ENCODE data around the gene CYP27B1.
"Not testable (repeated sequence)": the region's sequence is repeated elsewhere in the genome, so short reads cannot be mapped to it uniquely, and the experiment has no call there.

The CYP27B1 gene

DNA sequence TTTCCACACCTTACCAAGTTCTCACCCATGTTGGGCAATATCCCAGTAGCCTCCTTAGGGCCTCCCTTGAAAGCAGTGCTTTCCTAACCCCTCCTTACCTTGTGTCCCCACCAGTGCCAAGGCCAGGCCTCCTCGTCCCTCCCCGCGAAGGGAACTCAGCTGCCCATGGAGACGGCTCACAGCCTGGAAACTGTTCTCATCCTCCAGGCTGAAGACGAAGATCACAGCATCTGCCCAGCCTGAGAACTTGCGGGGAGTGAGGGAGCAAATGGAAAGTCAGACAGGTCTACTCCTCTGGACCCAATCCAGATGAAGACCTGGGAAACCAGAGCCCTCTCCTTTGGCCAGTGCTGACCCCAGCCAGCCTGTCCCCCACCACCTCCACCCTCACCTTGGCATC, 33.0 kb downstream of the CYP27B1 start:
- no peak for DNase-seq

DNA sequence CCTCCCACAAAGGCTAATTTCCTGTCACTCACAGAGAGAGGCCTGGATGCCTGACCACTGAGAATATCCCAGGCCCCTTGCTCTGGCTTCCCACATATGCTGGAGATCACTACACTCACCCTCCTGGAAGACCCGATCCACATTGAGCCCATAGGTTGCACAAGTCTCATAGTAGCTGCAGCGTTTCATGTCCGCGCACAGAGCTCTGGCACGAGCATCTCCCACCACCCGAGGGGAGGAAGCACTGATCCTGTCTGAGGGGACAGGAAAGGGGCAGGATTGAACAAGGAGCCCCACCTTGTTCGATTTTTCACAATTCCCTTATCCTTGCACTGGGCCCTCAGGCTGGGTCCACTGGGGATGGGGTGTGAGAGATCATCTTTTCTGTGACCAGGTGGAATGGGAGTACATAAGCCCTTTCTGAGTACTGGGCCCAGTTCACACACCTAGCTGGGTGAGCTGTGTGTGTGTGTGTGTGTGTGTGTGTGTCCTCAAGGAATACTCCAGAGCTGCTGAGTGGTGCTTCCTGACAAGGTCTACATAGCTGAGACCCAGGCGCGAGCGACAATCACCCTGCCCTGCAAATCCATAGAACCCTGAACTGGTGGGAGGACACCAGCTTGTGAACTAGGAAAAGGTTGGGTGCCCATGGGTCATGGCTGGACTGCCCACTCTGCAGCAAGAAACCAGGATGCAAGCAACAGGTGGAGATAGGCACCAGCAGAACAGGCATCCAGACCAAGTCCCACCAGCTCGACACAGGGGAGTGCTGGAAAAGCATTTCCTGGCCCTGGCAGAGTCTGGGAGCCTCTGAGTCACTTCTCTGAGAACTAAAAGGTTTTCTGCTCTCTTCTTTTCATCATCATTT, 33.9 kb downstream of the CYP27B1 start:
- DNase-seq: no peak

DNA sequence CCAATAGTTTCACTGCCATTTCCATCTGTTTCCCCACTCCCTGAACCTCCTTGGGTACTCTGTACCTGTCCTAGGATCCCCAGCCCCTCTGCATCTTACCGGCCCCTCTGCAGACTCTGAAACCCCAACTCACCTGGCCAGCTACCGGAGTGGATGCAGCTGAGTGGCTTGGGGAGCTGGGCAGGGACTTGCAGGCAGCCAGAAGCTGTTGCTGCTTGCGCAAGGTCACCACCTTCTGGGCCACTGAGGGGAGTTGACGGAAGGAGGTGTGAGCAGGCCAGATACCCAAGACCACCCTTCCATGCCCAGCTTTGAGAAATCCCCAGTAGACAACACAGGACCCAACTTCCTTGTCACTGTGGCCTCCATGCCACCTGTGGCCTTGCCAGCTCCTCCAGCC, 34.6 kb downstream of the CYP27B1 start:
- DNase-seq: no peak

DNA sequence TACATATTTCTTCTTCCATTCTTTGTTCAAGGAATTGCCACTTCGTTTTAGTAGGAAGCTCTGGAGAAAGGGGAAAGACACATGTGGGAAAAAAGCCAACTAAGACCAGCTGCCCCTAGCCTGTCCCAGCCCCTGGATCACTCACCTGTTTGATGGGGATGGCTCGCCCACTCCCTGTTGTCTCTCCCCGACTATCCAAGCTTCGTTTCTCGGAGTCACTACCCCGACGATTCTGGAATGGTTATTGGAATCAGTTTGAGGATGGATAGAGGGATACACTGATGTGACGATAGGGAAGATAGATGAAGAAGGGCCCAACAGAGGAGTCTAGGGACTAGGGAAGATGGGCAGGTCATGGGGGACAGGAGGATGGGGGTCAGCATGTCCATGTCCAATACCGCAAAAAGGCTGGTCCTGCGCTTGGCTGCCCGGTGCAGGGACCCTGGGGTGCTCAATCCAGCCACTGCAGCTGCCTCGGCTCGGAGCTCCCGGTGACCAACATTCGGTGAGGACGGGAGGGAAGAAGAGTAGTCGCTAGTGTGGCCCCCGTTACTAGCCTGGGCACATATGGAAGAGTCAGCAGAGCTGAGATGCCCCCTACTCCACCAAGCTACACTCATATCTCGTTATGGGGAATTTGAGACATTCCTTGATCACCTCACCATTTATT, 35.3 kb downstream of the CYP27B1 start:
- DNase-seq: no peak

DNA sequence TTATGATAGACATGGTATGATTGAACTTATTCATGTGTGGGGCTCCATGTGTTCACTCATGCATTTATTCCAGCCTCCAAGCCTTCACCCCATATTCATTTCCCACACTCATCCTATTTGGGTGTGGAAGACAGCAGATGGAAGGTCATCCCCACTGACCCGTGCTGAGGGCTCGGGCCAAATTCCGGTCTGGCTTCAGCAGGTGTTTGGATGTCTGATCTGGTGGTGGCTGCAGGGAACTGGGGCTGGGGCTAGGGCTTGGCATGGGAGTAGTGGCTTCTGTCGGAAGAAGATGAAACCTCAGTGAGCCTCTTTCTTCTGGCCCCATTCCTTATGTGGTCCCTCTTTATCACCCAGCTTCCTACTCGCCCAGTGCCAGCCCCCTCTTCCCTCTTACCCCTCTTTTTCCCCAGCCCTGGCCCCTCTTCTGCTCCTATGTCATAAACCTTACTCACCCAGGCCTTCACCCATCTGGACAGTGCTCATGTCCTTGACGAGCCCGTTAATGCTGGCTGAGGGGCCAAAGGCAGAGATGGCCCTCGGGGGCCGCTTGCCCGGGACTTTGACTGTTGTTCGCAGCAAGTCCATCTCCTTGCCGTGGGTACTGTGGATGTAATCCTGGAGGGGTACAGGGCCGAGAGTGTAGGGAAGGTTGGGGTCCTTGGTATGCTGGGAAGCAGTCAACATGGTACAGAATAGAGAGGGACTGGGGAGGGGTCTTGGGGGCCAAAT, 36.4 kb downstream of the CYP27B1 start:
- DNase-seq: no peak

DNA sequence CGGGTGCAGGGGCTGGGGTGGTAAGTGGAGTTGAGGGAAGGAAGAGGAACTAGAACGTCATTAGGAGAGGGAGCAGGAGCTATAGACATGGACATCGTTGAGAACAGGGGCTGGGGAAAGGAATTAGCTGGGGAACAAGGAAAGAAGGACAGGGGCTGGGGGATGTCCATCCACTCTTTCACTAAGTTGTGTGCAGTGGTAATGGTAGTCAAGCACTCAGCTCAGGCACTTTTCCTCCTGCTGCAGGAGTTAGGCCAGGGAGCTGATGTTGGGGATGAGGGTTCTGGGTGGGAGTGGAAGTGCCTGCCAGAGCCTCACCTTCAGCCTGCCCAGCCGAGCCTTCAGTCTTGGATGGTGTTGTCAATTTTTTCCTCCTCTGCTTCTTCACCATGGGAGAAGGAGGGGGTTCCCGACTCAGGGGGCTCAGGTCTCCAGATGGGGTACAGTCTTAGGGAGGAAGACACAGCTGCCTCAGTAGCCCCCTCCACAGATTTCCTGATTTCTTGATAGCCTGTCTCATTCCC, 37.5 kb downstream of the CYP27B1 start:
- DNase-seq: no peak

DNA sequence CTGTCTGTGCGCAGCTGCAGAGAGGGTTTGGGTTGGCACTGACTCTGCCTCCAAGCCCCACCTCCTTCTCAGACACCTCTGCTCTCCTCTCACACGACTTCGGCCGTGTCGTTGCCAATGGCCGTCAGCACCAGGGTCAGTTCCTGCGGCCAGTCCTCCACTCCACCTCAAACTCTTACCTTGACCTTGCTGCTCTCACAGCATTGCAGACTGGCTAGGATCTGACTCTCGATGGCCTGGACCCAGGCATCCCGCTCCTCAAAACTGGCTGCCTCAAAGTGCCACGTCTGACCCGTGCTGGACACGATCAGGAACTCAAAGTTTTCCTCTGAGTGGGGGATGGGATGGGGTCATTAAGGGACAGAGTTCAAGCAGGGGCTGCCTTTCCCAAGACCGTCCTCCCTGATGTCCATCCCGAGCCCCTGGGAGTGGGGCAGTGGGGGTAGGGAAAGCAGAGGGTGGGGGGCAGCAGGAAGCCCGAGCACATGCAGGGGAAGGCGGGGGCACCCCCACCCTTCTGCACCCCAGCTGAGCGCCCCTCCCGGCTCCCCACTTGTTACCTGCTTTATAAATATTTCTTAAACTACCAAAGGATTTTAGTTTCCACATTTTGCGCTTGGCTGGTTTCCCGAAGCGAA, 39.0 kb downstream of the CYP27B1 start:
- DNase-seq: no peak

DNA sequence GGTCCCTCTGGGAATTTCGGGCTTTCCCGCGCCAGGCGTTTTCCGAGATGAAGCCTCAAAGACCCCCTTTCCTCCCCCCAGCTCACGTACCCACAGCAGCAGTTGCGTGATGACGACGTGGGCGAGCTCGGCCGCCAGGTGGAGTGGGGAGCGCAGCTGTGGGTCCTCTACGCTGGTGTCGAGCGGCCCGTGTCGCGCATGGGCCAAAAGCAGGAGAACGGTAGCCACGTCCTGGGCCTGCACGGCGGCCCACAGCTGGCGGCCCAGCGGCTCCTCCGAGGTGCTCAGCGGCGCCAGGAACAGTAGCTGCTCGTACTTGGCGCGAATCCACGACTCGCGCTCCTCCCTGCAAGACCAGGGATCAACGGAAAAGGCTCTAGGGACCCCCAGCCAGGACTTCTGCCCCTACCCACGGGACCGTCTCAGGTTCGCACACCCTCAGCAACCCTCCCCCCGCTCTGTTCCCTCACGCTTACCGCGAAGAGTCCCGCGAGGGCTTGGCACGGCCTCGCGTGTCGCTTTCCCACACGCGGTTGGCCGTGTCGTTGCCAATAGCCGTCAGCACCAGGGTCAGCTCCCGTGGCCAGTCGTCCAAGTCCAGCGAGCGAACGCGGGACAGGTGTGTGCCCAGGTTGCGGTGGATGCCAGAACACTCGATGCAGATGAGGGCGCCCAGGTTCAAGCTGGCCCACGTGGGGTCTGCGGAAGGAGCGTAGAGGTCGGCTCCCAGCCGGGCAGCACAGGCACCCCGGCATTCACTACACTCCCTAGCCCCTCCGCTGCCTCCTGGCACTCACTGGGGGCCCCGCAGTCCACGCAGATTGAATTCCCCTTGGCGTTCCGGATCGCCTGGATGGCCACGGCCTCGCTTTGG, 39.8 kb downstream of the CYP27B1 start:
- no peak for DNase-seq

DNA sequence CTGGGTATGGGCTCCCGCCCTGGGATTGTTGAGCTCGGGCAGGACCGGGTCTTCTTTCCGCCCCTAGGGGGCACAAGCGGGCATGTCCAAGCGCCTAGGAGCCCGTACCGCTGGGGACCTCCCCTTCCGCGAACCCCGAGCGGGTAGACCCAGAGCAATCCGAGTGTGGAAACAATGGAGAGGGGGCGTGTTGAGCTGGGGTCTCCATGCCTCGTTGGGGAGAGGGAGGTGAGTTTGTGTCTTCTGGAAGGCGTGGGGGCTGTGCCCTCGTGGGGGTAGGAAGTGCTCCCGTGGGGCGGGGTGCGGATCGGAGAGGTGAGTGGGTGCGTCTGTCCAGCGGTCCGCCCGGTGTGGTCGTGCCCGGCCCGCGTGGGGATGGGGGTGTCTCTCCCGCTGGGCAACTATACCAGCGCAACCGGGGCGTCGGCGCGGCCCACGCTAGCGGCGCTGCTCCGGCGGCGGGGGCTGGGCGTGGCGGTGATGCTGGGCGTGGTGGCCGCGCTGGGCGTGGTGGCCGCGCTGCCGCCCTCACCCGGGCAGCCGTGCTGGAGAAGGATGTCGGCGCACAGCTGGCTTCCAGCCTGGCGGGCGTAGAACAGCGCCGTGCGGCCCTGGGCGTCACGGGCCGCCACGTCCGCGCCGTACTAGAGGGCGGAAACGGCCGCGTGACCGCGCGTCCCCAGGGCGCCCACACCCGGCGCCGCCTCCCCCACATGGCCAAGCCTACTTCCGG, 40.6 kb downstream of the CYP27B1 start:
- DNase-seq: peak; percentile 85

DNA sequence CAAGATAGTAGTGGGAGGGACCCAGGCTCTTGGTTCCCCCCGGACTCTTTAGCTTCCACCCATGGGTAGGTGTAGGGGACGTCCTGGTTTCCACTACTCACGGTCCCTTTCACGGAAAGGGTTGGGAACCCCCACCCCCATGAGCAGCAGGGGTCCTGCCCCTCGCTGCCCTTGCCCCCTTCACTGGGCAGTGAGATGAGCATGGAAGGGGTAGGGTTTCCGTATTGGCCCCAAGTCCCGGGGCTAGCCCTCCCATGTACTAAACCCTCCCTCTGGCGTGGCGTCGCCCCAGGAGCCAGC, 41.1 kb downstream of the CYP27B1 start:
- DNase-seq: no peak

DNA sequence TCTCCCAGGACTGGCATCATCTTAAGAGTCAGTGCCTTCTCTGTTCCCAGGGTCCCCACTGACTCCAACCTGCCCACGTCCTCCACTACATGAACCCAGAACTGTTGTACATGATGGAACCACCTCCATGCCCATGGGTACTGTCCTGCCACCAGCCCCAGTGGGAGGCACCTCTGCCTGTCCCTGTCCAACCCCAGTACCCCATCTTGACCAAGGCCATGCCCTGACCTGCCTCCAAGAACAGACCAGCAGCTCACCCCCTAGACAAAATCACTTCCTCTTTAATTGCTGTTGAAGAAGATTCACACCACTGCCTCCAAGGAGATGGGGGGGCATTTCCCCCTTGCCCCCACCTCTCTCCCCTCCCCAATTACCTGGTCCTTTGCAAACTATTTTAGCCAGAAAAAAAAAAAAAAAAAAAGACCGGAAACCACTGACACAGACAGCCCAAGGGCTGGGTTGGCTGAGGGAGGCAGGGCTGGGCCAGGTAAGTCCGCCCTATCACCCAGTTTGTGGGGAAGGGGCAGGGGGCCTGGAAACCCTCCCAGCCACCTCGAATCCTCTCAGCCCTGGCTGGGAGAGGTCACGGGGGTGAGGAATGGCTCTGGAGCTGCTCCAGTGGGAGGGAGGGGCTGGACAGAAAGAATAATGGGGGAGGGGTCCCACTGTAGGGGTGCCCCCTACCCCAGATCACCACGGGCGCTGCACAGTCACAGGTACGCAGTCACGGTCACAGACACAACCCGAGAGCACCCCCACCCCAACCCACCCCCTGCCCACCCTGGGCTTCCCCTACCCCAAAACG, 41.7 kb downstream of the CYP27B1 start:
- no peak for DNase-seq

DNA sequence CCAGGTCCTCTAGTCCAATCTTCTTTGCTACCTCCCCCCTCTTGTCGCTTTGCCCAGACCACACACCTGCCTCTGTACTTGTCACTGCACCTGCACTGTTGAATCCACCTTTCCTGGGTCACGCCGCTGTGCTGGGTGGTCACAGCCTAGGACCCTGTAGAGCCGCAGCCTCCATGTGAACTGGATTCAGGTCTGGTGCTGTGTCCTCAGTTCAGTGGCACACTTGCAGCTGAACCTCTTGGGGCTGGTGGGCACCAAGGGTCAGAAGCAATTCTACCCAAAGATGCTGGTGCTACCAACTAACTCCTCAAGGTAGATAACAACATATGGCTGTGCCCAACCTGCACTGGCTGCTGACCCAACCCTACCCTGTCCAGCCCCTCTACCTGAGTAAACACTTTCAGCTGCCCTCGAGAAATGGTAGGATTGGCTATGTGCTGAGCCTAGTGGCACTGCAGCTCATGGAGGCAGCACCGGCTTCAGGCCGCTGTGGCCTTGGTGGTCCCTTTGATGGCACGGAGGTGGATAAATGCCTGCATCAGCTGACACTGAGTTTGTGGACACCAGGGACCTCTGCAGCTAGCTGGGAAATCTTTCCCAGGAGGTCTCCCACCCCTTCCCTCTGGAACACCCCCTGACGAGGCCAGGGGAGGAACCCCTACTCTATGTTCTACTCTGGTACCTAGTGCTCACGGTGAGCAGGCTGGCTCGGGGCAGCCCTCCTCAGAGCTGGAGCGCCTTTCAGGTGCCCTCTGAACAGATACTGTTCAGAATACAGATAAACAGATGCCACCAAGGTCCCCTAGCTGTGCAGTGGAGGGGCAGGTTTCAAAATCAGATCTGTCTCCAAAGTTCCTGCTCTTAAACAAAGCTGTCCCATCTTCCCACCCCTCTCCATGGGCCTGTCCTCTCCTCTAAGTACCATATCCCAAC, 42.6 kb downstream of the CYP27B1 start:
- no peak for DNase-seq

DNA sequence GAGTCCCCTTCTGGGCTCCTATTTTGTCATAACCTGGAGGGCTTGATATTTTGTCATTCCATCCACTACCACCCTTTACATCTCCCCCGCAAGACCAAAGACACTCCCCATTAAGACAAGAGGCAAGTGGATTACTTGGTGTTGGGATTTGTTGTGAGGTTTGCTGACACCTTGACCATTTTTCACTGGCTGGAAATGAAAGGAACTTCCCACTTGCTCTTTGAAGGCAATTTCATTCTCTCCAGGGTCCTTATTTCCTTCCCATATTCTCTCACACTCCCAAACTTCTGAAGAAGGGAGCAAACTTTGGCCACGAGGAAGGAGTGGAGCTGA, 43.3 kb downstream of the CYP27B1 start:
- DNase-seq: no peak

DNA sequence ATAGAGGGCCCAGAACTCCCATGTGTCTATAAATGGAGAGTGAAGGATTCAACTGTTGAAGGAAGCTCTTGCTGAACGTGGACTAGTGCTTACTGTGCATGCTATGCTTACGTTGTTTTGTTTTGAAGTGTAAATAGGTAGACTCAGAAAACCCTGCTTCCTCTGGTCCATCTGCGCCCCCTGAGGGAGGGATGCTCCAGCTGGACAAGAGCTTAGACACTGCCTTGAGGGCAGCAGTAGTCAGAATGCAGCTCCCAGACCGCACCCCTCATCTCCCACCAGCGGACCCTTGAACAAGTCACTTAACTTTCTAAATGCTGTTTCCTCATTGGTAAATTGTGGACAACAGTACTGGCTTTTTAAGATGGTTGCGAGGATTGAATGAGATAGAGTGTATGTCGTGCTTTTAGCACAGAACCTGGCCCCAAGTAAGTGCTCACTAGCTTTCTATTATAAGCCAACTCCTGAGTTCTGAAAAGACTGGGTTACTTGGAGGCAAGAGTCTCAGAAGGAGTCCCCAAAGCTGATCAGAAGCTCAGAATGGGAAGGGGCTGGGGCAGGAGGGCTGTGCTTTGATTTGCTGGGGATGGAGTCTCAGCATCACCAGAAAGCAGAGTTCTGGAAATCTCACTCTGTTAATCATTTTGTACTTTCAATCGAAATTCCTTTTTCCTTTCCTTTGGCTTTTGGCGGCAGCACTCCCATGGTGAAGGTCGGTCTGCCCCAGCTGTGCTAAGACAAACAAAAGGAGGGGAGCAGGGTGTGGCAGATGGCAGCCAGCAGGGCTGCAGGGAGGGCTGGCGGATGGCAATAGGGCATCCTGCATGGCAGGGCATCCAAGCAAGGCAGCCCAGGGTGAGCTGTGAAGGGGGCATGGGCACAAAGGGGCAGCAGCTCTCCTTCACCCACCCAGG, 43.9 kb downstream of the CYP27B1 start:
- DNase-seq: no peak

DNA sequence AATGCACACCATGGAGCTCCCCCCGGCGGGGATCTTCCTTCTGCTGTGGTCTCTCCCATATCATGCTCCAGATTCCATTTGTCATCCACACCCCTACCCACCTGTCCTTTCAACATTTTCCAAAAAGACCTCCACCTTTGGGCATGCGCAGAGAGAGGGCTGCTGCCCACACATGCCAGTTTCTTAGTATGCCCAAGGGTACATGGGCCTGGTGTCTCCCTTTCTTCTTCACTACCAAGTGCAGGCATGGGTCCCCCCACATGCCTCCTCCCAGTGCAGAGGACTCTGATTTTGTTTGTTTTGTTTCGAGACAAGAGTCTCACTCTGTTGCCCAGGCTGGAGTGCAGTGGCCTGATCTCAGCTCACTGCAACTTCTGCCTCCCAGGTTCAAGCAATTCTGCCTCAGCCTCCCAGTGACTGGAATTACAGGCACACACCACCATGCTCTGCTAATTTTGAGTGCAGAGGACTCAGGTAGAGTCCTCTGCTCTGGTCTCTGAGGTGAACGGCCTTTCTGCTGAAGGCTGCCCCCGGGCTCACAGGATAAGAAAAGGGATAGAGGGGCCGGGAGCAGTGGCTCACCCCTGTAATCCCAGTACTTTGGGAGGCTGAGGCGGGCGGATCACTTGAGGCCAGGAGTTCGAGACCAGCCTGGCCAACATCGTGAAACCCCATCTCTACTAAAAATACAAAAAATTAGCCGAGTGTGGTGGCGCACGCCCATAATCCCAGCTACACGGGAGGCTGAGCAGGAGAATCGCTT, 44.9 kb downstream of the CYP27B1 start:
- not testable (repeated sequence) for DNase-seq

DNA sequence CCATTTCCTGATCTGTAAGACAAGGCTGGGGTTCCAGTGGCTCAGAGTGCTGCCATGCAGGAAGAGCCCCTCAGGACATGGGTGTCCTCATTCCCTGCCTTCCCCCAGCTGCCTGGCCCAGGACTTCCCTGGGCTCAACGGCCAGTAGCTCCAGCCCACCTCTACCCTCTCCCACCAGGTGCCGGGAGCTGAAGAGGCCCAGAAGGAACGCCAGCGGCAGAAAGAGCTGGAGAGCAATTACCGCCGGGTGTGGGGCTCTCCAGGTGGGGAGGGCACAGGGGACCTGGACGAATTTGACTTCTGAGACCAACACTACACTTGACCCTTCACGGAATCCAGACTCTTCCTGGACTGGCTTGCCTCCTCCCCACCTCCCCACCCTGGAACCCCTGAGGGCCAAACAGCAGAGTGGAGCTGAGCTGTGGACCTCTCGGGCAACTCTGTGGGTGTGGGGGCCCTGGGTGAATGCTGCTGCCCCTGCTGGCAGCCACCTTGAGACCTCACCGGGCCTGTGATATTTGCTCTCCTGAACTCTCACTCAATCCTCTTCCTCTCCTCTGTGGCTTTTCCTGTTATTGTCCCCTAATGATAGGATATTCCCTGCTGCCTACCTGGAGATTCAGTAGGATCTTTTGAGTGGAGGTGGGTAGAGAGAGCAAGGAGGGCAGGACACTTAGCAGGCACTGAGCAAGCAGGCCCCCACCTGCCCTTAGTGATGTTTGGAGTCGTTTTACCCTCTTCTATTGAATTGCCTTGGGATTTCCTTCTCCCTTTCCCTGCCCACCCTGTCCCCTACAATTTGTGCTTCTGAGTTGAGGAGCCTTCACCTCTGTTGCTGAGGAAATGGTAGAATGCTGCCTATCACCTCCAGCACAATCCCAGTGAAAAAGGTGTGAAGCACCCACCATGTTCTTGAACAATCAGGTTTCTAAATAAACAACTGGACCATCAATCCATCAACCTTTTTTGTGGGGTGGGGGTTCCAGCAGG, 46.0 kb downstream of the CYP27B1 start:
- DNase-seq: no peak

Measured in fibroblast of skin of right quadriceps (primary cell).